ENCODE results near the gene RPTOR.
A peak's percentile ranks its signal among the peaks of the same experiment; 100 is the strongest.
"Not testable (repeated sequence)": the region's sequence is repeated elsewhere in the genome, so short reads cannot be mapped to it uniquely, and the experiment has no call there.

RPTOR gene, protein sequence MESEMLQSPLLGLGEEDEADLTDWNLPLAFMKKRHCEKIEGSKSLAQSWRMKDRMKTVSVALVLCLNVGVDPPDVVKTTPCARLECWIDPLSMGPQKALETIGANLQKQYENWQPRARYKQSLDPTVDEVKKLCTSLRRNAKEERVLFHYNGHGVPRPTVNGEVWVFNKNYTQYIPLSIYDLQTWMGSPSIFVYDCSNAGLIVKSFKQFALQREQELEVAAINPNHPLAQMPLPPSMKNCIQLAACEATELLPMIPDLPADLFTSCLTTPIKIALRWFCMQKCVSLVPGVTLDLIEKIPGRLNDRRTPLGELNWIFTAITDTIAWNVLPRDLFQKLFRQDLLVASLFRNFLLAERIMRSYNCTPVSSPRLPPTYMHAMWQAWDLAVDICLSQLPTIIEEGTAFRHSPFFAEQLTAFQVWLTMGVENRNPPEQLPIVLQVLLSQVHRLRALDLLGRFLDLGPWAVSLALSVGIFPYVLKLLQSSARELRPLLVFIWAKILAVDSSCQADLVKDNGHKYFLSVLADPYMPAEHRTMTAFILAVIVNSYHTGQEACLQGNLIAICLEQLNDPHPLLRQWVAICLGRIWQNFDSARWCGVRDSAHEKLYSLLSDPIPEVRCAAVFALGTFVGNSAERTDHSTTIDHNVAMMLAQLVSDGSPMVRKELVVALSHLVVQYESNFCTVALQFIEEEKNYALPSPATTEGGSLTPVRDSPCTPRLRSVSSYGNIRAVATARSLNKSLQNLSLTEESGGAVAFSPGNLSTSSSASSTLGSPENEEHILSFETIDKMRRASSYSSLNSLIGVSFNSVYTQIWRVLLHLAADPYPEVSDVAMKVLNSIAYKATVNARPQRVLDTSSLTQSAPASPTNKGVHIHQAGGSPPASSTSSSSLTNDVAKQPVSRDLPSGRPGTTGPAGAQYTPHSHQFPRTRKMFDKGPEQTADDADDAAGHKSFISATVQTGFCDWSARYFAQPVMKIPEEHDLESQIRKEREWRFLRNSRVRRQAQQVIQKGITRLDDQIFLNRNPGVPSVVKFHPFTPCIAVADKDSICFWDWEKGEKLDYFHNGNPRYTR (N-terminal part only)

GRCh38 chr17:80544655-80545498 is at the start of gene RPTOR:
Gene RPTOR, plus strand, starts transcription at chr17:80544838. Its CDS starts 792 bp downstream, at chr17:80545630.
- peak; percentile 95 for DNase-seq (ENCODE audit: low spot score)

DNA sequence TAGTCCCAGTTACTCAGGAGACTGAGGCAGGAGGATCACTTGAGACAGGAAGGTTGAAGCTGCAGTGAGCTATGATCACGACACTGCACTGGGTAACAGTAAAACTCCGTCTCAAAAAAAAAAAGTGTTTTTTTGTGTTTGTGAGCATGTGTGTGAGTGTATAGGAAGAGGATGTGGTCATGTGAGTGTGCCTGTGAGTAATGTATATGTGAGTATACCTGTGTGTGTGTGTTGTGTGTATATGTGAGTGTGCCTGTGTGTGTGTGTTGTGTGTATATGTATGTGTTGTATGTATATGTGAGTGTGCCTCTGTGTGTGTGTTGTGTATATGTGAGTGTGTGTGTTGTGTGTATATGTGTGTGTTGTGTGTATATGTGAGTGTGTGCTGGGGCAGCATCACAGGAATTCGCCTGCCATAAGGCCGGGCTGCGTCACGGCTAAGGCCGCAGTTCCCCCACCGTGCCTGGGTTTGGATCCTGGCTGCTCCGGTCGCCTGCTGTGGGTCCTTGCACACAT is 46.9 kb upstream of the RPTOR start:
- DNase-seq (ENCODE audit: low spot score) = no peak

- DNase-seq (ENCODE audit: low spot score) = peak; percentile 77
These were observed 46.3 kb upstream of the RPTOR start for GRCh38 chr17:80498242-80498919.

DNA sequence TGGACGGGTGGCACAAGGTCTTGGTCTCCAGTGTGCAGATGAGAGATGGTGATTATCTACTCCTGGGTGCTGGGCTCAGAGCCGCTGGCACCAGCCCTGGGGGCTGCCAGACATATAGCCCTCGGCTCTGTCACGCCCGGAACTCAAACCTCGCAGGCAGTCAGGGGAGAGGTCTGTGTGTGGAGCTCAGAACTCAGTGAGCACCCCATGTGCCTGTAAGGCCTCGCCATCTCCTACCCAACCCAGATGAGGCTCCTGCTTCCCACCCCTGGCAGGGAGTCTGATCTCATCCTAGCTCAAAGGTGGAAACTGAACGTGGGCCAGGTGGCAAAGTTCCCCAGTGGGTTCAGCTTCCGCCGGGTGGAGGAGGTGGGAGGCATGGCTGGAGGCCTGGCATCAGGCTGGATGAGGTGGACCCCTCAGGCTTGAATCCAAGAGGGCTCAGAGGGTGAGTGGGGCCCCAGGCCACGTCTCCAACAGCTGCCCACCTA is 45.7 kb upstream of the RPTOR start:
- DNase-seq (ENCODE audit: low spot score) = no peak

- no peak for DNase-seq (ENCODE audit: low spot score)
These were observed 45.1 kb upstream of the RPTOR start for GRCh38 chr17:80499560-80499959.

GRCh38 chr17:80499961-80500665 is 44.5 kb upstream of the RPTOR start:
- DNase-seq (ENCODE audit: low spot score) = no peak

- DNase-seq (ENCODE audit: low spot score) = no peak
These were observed 42.7 kb upstream of the RPTOR start for GRCh38 chr17:80501741-80502577.

DNA sequence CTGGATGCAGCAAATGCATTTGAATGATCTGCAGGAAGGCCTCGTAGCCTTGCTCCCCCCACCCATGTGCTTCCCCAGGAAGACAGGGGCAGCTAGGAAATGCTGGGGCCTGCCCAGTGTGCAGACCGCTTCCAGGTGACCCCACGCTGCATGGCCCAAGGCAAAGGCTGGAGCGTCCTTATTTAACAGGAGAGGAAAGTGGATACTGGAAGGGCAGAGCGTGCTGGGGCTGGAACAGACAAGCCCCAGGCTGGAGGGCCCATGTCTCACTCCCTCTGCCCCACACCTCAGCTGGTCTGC is 42.1 kb upstream of the RPTOR start:
- no peak for DNase-seq (ENCODE audit: low spot score)

DNA sequence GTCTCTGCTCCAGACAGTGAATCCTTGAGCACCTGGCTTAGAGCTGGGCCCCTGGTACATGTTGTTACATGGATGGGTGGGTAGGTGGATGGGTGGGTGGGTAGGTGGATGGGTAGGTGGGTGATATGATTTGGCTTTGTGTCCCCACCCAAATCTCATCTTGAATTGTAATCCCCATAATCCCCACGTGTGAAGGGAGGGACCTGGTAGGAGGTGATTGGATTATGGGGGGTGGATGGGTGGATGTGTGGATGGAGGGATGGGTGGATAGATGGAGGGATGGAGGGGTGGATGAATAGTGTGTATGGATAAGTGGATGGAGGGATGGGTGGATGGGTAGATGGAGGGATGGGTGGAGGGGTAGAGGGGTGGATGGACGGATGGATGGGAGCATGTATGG is 41.6 kb upstream of the RPTOR start:
- no peak for DNase-seq (ENCODE audit: low spot score)

DNA sequence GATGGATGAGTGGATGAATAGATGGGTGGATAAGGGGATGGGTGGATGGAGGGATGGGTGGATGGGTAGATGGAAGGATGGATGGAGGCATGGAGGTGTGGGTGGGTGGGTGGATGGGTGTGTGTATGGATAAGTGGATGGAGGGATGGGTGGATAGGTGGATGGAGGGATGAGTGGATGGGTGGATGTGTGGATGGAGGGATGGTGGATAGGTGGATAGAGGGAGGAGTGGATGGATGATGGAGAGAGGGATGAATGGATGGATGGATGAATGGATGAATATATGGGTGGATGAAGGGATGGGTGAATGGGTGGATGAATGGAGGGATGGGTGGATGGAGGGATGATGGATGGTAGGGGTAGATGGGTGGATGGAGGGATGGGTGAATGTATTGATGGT is 40.7 kb upstream of the RPTOR start:
- no peak for DNase-seq (ENCODE audit: low spot score)

- DNase-seq (ENCODE audit: low spot score) = peak; percentile 49
These were observed 39.8 kb upstream of the RPTOR start for GRCh38 chr17:80504686-80505413.

GRCh38 chr17:80507177-80507576 is 37.5 kb upstream of the RPTOR start:
- DNase-seq (ENCODE audit: low spot score) = not testable (repeated sequence)

GRCh38 chr17:80507965-80508364 is 36.7 kb upstream of the RPTOR start:
- no peak for DNase-seq (ENCODE audit: low spot score)

- no peak for DNase-seq (ENCODE audit: low spot score)
These were observed 35.3 kb upstream of the RPTOR start for GRCh38 chr17:80509311-80509710.

GRCh38 chr17:80510132-80510531 is 34.5 kb upstream of the RPTOR start:
- no peak for DNase-seq (ENCODE audit: low spot score)

GRCh38 chr17:80510772-80511171 is 33.9 kb upstream of the RPTOR start:
- no peak for DNase-seq (ENCODE audit: low spot score)

GRCh38 chr17:80511222-80512180 is 33.1 kb upstream of the RPTOR start:
- no peak for DNase-seq (ENCODE audit: low spot score)
